ENCODE results near the gene AFF2.

AFF2 gene

DNA sequence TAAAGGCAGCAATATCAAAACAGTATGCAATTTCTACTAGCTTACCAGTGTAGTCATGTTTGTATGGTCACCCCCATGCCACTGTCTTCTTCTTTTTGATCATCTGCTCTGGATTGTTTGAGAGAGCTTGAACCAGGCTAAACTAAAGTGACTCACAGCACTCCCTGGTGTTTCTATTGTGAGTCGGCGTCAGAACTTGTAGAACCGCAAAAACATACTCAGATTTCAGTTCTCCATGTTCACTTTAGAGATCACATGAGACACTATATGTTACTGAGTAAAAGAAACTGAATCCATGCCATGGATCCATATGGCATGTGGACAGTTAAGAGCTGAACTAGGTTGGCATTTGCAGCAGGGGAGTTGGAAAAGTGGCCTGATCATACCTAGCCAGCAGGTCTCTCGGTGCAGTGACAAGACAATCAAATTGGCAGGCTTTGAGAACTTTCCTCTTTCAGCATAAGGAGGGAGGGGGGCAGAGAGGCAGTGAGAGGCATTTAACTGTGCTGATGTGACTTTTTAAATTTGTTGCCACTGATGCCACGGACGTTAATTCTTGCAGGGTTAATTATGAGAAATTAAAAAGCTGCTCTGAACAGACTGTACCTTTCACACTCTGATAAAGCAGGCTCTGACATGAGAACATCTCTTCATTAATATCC, 88.4 kb downstream of the AFF2 start:
- DNase-seq (ENCODE audit: low spot score) = peak; percentile 31

DNA sequence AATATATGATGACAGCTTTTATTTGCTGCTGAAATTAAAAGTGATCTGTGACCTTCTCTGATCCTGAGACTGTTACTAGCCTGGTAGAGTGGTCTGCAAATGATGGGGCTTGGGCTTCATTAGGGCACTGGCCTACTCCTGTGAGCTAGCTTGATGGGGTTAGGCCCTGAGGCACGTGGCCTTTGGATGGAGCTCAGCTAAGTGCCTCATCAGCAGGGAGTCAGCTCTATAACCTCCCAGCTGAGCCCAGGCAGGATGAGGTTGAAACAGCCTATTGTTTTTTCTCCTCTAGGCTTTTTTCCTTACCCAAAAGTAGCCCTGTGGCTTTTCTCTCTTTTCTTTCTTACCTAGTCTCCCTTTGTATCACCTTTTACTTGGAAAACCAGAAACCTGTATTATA, 92.2 kb downstream of the AFF2 start:
- no peak for DNase-seq (ENCODE audit: low spot score)

DNA sequence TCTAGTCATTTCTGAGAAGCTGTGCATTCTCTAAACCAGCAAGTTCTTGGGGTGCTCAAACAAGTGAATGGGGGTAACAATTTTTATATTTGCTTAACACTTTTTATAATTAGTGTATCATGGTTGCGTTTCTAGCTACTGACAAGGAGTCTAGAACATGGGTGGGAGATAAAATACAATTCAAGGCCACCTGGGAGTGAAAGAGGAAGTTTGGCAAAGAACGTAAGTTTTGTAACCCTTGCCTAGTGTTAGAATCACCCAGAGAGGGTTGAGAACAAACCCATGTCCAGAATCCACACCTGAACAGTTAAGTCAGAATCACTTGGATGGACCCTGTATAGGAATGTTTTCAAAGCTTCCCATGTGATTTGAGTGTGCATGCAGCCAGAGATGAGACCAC, 92.7 kb downstream of the AFF2 start:
- DNase-seq (ENCODE audit: low spot score) = no peak

DNA sequence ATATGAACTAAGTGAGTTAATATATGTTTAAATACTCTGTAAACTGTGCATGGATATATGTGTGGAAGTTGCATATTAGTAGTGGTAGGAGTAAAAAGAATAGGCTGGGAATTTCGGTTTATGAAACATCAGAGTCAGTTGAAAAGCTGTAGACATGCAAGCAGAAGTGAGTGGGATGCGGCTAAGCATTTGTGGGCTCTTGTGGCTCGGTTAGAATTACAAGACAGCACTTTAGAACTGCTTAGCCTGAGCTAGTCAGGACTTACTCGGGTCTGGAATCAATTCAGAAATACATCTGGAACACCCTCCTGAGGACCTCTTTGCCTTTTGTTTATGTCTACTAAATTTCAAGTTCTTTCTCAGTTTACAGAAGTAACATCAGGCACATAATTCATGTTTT, 93.6 kb downstream of the AFF2 start:
- no peak for DNase-seq (ENCODE audit: low spot score)

DNA sequence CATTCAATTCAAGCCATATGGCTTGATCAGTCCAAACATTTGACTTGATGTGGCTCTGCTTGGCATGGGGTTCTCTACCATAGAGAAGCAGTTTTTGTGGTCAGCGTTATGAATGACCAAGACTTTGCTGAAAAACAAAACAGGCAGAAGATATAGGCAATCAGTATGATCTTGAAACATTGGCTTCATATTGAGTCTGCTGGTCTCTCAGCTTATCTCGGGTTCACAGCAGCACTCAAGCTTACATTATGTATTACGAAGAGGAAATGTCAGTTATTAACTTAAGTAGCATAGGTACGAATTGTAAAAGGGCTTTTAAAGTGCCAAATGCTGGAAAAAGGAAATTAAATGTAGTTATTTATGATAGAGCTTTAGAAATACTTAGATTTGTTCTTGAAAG, 99.0 kb downstream of the AFF2 start:
- DNase-seq (ENCODE audit: low spot score) = no peak

DNA sequence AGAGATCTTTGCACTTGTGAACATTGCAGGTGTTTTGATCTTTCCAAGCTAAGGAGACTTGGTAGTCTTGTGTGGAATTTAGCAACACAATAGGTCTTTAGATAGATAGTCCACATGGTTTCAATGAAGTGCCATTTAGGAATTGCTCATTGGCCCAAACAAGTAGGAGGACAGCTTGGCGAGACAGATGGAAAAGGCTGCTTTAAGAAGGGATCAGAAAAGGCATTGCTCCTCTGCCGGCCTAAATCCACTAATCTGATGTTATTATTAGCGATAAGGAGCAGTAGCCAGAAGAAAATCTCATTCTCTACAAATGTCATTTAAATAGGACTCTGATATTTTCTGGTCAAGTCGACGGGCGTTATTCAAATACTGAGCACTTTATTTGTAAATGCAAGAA, 99.7 kb downstream of the AFF2 start:
- no peak for DNase-seq (ENCODE audit: low spot score)

DNA sequence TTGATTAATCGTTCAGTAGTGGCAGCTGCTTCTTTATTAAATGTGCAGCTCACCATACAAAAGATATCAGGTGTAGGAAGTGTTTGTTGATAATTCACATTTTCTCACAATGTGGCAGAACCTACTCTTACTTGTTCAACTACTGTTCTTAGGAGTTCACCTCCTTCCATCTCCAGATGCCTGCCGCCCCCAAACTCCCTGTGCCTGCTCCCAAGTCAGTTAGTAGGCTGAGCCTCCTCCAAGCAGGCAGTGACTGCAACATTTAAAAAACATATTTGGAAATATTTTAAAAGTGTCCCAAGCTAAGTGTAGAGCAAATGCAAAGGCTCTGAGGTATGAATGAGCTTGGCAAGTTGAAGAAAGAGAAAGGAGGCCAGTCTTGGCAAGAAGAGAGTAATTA, 100.2 kb downstream of the AFF2 start:
- no peak for DNase-seq (ENCODE audit: low spot score)

DNA sequence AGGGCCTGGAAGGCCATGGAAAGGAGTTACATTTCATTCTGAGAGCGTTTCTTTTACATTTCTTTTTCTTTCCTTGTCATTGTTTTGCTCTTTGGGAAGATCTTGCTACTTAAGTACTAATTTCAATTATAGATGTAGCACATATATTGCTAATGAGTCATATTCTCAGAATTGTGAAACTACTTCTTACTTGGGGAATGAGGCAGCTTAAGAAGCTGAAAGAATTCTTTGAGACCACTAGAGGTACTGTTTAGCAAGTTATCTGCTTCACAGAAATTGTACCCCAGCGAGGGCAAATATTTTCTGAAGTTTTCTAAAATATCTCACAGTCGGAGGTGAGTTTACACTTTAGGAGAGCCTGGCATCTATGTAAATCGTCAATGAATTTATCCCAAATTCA, 100.6 kb downstream of the AFF2 start:
- DNase-seq (ENCODE audit: low spot score) = peak; percentile 26

DNA sequence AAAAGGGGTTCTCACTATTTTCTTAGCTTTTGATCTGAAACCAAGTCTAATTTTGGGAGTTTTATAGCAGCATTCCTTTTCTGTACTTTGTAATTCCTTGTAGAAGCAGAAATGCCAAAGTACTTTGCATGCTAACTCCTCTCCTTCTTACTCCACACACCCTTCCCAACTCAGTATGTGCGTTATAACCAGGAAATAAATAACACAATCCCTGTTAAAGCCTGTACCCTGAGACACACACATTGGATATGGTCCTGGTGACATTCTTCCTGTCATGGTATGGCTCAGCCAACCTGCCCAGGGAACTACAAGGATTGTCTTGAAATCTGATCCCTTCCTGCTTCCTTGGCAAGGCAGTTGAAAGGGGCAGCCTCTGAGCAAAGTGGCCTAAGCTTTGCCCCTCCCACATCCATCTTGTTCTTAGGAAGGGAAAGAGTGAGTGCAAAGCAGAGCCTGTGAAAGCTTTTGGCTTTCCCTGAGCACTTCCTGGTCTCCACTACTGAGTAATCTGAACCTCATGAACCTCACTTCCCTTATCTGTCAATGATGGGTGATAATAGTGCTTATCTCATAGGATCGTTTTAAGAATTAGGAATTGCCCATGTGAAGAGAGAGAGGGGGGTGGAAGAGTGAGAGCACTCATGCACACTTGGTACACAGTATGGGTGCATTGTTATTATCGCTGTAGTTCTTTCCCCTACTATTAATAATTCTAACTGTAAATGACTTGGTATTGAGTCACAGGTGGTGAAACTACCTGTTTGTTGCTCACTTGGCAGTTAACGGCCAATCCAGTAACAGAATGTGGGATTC, 109.3 kb downstream of the AFF2 start:
- DNase-seq (ENCODE audit: low spot score) = no peak

DNA sequence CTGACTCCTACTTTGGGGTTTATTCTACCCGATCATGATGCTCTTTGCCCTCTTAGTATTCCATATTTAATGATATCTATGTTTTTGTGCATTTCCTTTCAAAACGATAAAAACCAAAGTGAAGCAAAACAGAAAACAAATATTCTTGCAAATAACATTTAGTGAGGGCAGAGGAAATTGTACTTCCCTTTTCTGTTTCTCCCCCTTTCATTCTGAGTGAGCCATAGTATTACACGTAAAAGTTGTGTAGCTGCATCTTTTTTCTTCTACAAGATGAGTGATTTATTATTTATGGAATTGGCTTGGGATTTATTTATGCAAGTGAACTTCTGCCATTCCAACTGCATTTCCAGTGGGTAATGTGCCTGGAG, 109.9 kb downstream of the AFF2 start:
- no peak for DNase-seq (ENCODE audit: low spot score)

DNA sequence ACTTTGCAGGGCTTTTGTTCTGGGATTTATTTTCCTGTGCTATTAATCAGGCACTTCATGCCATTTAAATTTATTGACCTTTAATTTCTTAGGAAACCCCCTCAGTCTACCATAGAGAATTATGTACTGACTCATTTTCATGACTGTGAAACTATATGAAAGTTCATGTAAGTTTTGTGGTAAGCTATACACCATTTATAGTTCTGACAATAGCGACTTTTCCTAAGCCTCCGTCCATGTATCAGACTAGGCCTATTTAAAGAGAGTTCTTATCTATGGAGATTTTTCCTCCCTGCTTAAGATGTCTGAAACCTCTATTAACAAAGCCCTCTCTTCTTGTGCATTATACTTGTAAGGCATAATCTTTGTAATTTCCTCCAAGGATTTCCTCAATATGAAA, 111.6 kb downstream of the AFF2 start:
- no peak for DNase-seq (ENCODE audit: low spot score)

DNA sequence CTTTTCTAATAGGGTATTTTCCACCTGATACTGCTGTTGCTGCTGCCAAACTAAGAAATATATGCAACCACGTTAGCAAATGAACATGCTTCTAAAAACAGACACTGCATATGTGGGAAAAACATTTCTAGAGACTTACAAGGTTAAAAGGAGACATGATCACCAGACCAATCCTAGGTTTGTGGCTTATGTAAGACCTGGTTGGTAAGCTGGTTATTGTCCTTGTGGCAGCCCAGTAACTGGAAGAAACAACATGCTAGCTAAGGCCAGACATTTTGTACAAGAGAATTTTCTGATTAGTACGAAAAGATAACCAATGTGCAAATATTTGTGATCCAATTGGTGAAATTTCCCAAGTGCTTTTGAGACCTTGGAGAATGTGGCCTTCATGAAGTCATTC, 112.0 kb downstream of the AFF2 start:
- no peak for DNase-seq (ENCODE audit: low spot score)

DNA sequence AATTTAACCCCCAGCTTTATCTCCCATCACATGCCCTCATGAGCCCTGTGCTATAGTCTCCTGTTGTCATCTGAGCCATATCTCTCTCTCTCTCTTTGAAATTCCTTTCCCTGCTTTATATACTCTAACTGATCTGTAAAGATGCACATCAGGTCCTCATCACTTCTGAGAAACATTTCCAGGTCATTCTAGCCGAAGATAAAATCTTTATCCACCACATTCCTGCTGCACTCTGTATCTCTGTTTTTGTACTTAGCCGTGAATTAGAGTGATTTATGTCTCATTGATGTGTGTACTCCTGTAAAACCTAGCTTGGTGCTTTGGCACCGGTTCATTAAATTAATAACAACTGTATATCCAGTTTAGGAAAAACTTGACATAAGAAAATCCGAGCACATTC, 113.2 kb downstream of the AFF2 start:
- no peak for DNase-seq (ENCODE audit: low spot score)

DNA sequence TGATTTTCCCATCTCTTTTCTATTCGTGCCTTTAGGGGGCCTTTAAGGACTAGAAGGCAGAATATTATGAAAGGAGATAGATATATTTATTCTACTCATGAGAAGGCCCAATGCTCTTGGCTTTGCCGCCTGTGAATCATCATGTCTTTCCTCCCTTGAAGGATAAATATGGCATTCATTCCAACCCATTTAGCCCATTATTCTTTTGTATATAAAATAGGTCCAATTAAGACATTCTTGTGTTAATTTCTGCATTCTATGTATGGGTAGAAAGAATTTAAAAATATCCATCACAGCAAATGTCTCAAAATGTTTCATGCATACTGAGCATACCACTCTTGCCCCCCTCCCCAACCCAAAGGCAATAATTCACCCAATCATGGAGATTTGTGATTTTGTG, 115.1 kb downstream of the AFF2 start:
- DNase-seq (ENCODE audit: low spot score) = no peak

DNA sequence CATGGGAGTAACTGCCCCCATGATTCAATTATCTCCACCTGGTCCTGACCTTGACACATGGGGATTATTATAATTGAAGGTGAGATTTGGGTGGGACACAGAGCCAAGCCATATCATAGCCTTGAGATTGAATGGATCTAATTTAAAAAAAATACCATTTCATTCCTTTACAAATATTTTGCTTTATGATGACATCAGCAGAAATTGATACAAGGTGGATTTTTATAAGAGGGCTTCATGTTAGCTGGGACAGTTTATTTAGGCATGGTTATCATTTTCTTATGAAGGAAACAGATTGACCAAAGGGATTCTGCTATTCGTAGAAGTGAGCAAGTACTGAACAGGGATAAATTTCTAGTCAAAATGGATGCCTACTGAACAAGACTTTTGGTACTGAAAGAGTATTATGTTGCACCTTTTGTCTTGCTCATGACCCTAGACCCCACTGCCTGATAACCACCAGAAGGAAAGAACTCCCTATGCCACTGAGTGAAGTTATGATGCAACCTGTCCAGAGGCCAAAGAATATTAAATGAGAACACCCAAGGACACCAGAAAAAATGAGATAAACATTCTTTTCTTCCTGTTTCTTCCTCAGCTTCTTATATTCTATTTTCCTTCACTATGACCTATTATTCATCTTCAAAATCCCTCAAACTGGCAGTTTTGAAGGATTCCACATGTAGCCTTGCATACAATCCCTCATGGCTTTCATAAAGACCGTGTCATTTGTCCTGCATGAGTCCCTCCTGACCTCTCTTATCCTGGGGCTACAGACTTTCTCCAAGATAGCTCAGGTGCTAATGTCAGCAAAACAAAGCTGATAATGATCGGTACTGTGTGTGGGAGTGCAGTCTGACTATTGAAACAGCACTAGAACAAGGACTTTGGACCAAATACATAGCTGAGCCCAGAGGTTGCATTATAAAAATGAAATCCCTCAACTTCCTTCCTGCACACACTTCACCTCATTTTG, 118.3 kb downstream of the AFF2 start:
- DNase-seq (ENCODE audit: low spot score) = no peak

DNA sequence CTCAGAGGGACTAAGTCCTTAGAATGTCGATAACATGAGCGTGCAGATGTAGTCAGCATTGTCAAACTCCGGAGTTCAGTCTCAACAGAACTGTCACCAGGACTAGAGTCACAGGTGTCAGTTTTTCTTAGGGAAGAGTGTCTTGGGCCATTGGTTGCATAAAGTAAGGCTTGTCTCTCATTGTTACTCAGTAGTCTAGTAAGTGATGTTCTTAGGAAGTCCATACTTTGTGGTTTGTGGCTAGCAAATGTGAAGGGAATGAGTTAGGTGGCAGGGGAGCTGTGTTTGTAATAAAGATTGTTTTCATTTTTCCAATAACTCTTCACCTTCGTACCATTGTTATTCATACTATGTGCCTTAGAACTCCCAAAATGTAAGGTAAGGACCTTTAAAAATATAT, 119.6 kb downstream of the AFF2 start:
- peak; percentile 4 for DNase-seq (ENCODE audit: low spot score)

DNA sequence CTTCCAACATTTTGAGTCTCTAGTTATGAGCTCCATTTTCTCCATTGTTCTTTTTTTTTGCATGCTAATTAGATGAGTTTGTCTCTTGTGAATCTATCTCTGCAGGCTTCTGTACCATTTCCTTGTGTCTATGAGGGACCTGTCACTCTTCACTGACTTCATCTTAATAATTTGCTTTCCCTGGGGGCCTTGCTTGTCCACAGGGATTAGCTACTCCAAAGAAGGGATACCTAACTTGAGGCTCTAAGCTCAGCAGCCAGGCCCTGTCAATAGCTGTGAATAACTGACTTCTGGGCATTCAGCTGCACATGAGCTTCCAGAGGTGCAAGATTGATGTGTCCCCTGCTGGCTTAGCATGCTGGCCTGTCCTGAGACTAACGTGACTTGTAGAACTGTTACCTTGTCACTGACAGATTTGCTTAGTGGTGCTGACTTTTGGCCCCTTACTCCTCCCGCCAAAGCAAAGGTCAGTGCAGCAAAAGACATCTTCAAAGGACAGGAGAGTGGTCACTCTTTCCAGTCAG, 124.6 kb downstream of the AFF2 start:
- DNase-seq (ENCODE audit: low spot score) = no peak

DNA sequence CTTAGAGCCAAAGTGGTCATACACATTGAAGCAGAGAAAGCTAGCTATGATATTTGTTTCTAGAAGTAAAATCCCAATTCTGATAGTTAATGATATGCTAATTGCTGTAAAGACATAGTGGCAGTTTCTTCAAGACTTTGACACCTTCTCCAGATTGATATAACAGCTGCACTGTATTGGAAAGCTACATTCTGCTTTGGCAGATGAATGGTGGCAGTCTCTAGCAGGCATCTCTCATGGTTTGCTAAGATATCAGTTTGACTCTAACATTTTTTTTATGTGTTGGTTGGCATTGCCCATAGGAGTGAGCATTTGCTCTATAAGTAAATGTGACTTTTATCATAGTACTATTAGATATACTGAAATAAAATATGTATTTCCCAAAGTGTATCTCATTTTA, 128.2 kb downstream of the AFF2 start:
- no peak for DNase-seq (ENCODE audit: low spot score)

DNA sequence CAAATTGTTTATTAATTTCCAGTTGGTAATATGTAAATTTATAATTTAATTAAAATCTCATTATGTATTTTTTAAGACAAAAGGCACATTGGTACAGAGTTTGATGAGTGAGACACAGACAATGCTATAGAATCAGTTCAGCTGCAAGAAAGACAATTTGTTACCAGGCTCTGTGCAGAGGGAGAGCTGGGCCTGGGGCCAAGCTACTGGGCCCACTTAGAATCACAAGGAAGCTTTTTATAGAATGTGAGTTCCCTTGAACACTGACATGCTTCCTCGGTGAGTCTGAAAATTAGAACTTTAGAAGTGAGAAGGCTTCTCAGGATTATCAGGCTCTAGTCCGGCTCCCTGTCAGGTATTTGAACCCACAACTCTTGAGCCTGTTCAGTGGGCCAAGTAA, 129.0 kb downstream of the AFF2 start:
- no peak for DNase-seq (ENCODE audit: low spot score)

DNA sequence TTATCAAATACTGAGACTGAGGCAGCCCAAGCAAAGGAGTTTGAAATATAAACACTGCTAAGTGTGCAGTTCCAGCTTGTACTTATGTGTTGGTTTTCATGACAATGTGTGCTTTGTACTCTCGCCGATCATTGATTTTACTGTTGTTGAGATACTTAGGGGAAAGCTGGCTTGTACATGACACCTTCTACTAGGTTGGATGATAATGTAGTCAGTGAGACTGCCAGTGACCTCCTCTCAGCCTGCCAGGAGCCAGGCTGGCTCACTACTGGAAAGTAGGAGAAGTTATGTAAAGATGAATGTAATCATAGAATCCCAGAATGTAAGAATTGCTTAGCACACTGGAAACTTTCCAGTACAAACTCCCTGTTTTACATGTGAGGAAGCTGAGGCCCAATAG, 132.0 kb downstream of the AFF2 start:
- DNase-seq (ENCODE audit: low spot score) = no peak

DNA sequence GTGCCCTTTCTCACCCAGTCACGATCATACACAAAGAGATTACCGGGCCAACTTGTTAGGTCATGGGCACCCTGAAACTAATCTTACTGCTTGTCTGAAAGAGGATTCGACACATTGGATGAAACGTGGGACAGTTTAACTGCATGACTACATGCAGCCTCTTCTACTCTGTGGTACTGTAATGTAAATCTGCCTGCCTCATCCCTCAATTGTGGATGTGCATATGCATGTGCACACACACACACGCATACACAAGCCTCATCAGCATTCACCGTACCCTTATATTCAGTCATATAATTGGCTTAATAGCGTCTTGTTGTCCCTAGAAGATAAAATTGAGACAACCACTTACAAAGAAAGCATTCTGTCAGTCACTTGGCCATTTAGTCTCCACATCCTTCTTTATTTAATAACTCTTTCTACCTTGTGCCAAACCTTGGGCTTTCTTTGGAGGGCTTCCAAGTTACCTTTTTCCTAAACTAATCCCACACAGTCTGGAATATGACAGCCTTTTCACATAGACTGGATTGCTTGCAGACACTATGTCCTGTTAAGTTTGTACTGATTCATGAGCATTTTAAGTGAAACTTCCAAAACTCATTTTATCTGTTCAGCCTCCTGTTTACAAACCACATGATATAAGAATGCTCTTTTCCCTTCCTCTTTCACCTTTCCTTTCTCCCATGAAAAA, 132.9 kb downstream of the AFF2 start:
- DNase-seq (ENCODE audit: low spot score) = no peak

DNA sequence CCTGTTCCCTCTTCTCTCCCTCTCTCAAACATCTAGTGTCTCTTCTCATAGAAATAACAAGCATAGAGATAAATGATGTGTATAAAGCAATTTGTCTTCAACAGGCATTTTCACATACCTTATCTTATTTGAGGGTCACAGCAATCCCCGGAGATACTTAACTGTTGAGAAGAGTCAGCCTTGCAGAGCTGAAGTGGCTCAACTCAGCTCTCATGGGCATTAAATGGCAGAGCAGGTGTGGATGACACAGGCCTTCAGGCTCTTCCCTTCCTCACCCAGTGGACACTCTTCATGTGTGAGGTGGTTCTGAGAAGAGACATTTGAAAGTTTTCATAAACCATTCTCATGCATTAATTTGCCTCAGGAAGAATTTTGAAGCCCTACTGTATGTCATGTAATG, 134.2 kb downstream of the AFF2 start:
- no peak for DNase-seq (ENCODE audit: low spot score)
